Measurements from ENCODE around the gene CASP7.

- TF ChIP-seq, protein P1, sequence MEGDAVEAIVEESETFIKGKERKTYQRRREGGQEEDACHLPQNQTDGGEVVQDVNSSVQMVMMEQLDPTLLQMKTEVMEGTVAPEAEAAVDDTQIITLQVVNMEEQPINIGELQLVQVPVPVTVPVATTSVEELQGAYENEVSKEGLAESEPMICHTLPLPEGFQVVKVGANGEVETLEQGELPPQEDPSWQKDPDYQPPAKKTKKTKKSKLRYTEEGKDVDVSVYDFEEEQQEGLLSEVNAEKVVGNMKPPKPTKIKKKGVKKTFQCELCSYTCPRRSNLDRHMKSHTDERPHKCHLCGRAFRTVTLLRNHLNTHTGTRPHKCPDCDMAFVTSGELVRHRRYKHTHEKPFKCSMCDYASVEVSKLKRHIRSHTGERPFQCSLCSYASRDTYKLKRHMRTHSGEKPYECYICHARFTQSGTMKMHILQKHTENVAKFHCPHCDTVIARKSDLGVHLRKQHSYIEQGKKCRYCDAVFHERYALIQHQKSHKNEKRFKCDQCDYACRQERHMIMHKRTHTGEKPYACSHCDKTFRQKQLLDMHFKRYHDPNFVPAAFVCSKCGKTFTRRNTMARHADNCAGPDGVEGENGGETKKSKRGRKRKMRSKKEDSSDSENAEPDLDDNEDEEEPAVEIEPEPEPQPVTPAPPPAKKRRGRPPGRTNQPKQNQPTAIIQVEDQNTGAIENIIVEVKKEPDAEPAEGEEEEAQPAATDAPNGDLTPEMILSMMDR (IDR thresholded peaks at IDR 0.05) = no peak
- TF ChIP-seq POLR2A (IDR thresholded peaks at IDR 0.05) = no peak
Measured at GRCh38 chr10:113754125-113754524, 74.4 kb downstream of the CASP7 start.

Measured in Peyer's patch (tissue), 4 donors.